Measurements from ENCODE around the gene ARMH3.
A peak's percentile ranks its signal among the peaks of the same experiment; 100 is the strongest.
"Not testable (repeated sequence)": the region's sequence is repeated elsewhere in the genome, so short reads cannot be mapped to it uniquely, and the experiment has no call there.

The ARMH3 gene

DNA sequence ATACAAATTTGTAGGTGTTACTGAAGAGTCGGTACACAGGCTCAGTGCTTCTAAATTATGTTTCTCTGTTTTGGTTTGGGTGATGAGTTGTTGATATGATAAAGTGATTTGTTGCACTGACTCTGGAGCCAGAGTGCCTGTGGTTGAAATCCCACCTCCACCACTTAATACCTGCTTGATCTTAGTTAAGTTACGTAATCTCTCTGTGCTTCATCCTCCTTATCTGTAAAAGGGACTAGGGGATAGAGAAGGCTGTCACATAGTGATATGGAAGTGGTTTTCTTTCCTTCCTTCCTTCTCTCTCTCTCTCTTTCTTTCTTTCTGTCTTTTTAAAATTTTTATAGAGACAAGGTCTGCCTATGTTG is 8.5 kb upstream of the ARMH3 start:
- Histone ChIP-seq H3K27me3 (ENCODE audit: insufficient read depth, low read depth, severe bottlenecking) (no peaks in the 10 kb centered on the region), H3K36me3 (no peaks in the 10 kb centered on the region; the same call in none of the 2 replicates), H3K4me3 (ENCODE audit: low read depth, low read length) (peak overlapping the region; percentile 85), H3K9me3 (ENCODE audit: severe bottlenecking) (no peaks in the 10 kb centered on the region), H3K27ac (peak overlapping the region; percentile 90)
- TF ChIP-seq, protein P1, sequence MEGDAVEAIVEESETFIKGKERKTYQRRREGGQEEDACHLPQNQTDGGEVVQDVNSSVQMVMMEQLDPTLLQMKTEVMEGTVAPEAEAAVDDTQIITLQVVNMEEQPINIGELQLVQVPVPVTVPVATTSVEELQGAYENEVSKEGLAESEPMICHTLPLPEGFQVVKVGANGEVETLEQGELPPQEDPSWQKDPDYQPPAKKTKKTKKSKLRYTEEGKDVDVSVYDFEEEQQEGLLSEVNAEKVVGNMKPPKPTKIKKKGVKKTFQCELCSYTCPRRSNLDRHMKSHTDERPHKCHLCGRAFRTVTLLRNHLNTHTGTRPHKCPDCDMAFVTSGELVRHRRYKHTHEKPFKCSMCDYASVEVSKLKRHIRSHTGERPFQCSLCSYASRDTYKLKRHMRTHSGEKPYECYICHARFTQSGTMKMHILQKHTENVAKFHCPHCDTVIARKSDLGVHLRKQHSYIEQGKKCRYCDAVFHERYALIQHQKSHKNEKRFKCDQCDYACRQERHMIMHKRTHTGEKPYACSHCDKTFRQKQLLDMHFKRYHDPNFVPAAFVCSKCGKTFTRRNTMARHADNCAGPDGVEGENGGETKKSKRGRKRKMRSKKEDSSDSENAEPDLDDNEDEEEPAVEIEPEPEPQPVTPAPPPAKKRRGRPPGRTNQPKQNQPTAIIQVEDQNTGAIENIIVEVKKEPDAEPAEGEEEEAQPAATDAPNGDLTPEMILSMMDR (IDR thresholded peaks at IDR 0.05; ENCODE audit: low read depth, low read length), result no peak
- DNase-seq, result no peak

- no peak overlapping the region for H3K4me3 ChIP-seq (ENCODE audit: low read depth, low read length)
- H3K36me3 ChIP-seq, result 0 out of 2 replicates have a peak, but pooled peaks cover 4% of the 10 kb centered on the region
- no peak overlapping the region for H3K27ac ChIP-seq
- TF ChIP-seq, protein P1 (IDR thresholded peaks at IDR 0.05; ENCODE audit: low read depth, low read length), result no peak
- no peaks in the 10 kb centered on the region for H3K9me3 ChIP-seq (ENCODE audit: severe bottlenecking)
- no peak for DNase-seq
- H3K27me3 ChIP-seq (ENCODE audit: insufficient read depth, low read depth, severe bottlenecking), result no peaks in the 10 kb centered on the region
Observed at GRCh38 chr10:102059987-102060386, 4.0 kb upstream of the ARMH3 start.

- not testable (repeated sequence) for H3K36me3 ChIP-seq; H3K27me3 ChIP-seq (ENCODE audit: insufficient read depth, low read depth, severe bottlenecking); H3K9me3 ChIP-seq (ENCODE audit: severe bottlenecking); DNase-seq
- H3K4me3 ChIP-seq (ENCODE audit: low read depth, low read length), result peak overlapping the region; percentile 96
- peak overlapping the region; percentile 94 for H3K27ac ChIP-seq
Observed at GRCh38 chr10:102054881-102055646, 909 bp downstream of the ARMH3 start.

GRCh38 chr10:102046095-102046494 is 9.9 kb downstream of the ARMH3 start:
- no peak for DNase-seq
- H3K36me3 ChIP-seq, result no peaks in the 10 kb centered on the region
- H3K27me3 ChIP-seq (ENCODE audit: insufficient read depth, low read depth, severe bottlenecking), result no peaks in the 10 kb centered on the region
- H3K4me3 ChIP-seq (ENCODE audit: low read depth, low read length), result no peak overlapping the region
- H3K9me3 ChIP-seq (ENCODE audit: severe bottlenecking), result no peaks in the 10 kb centered on the region
- no peak overlapping the region for H3K27ac ChIP-seq
- TF ChIP-seq, protein P1 (IDR thresholded peaks at IDR 0.05; ENCODE audit: low read depth, low read length), result no peak

DNA sequence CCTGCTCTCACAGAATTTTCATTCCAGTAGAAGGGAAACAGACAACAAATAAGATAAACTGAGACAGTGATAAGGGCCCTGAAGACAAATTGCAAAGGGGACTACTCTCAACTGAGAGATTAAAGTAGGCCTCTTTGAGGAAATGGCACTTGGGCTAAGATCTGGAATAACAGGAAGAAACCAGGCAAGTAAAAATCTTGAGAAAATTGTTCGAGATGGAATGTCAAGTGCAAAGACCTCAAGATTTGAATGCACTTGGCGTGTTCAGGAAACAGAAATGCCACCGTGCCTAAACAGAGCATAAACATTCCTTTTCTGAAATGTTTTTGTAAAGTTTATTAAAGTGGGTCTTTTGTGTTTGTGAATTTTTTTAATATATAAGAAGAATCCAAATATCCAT is 10.7 kb downstream of the ARMH3 start:
- no peak overlapping the region for H3K27ac ChIP-seq
- TF ChIP-seq, protein P1 (IDR thresholded peaks at IDR 0.05; ENCODE audit: low read depth, low read length), result no peak
- DNase-seq, result no peak
- H3K27me3 ChIP-seq (ENCODE audit: insufficient read depth, low read depth, severe bottlenecking), result no peaks in the 10 kb centered on the region
- H3K9me3 ChIP-seq (ENCODE audit: severe bottlenecking), result no peaks in the 10 kb centered on the region
- H3K4me3 ChIP-seq (ENCODE audit: low read depth, low read length), result no peak overlapping the region
- no peaks in the 10 kb centered on the region for H3K36me3 ChIP-seq

GRCh38 chr10:102040305-102041050 is 15.5 kb downstream of the ARMH3 start:
- Histone ChIP-seq H3K4me3 (ENCODE audit: low read depth, low read length) (no peak overlapping the region), H3K36me3 (peaks cover 21% of the 10 kb centered on the region), H3K27ac (no peak overlapping the region), H3K9me3 (ENCODE audit: severe bottlenecking) (no peaks in the 10 kb centered on the region), H3K27me3 (ENCODE audit: insufficient read depth, low read depth, severe bottlenecking) (no peaks in the 10 kb centered on the region)
- TF ChIP-seq, protein P1 (IDR thresholded peaks at IDR 0.05; ENCODE audit: low read depth, low read length), result no peak
- DNase-seq, result no peak
